NOMO-1 (cell line): ENCODE measurements around the gene FNBP1.

Experiments used
- DNase-seq, 2 experiments: peaks; one replicate each; lab custom pipeline; 2025; ENCODE audit not compliant: unreplicated experiment in 2 of 2; lab: John Stamatoyannopoulos, UW

The FNBP1 gene

DNA sequence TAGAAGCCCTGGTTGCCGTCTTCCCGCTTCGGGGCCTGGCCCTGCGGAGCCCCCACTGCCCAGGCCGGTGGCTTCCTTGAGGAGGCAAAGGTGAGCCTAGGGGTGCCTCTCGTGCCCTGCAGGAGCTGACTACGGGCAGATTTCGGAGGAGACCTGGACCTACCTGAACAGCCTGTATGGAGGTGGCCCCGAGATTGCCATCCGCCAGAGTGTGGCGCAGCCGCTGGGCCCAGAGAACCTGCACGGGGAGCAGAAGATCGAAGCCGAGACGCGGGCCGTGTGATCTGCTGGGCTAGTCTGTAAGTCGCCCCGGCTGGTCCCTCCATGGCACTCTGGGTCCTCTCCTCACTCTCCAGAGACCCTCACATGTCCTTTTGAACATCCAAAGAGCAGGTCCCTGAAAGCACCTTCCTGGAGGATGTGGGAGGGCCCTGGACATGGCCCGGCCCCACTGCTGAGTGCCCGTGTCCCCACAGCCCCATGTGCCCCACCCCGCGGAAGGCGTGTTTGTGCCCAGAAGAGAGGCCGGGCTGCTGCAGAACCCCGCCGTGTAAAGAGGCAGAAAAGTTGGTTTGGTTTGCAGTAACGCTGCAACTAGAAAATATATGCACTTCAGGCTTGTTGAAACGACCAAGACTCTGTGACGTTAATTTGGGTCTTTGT, 162.9 kb downstream of the FNBP1 start:
- DNase-seq: no peak

DNA sequence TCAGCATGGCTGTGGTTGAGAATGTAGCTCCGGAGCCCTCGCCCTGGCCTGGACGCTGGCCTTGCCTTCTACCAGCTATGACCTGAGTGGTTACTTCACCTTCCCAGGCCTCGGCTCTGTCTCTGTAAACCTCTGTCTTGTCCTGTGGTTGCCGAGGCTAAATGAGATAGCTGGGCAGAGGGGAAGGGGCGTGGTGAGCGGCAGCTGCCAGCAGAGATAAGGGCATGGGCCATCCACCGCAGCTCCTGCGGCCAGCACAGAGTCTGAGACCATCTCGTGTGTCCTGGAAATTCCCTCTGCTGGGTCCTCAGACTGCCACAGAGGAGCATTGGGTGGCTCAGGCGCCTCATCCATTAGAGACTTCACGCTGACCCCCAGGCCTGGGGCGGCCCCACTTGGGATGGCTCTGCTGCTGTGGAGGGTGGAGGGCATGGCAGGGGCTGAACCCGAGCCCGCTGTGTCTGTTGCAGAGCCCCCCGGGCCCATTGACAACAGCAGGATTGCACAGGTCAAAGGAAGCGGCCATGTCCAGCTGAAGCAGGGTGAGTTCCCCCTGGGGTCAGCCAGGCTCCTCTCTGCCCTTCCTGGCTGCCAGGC, 163.8 kb downstream of the FNBP1 start:
- DNase-seq: no peak

DNA sequence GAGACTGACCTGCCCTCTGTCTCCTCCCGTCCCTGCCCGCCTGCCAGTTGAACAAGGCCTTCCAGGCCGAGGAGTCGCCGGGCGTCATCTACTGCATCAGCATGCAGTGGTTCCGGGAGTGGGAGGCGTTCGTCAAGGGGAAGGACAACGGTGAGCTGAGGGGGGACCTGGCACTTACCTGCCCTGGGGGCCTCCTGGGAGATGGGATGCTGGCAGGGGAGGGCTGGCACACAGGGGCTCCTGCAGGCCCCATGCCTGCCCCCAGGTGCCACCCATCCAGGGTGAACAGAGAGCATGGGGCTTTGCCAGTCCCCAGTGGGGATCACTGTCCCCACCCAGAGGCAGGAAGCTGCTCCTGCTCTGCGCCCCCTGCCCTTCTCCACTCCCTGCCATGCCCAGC, 164.7 kb downstream of the FNBP1 start:
- DNase-seq: no peak

DNA sequence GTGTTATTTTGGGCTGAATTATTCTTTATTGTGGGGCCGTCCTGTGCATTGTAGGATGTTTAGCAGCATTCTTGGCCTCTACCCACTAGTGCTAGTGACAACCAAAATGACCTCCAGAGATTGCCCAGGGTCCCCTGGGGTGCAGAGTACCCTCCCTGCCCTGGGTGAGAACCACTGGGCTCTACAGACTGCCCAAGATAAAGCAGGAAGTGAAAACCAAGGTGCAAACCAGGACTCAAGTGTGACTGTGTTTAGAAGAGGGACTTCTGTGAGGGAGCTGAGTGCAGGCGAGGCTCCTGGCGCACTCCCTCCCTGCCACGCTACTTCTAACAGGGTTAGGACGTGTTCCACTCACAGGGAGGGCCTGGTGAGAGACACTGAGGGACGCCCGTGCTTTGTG, 166.2 kb downstream of the FNBP1 start:
- DNase-seq: no peak

DNA sequence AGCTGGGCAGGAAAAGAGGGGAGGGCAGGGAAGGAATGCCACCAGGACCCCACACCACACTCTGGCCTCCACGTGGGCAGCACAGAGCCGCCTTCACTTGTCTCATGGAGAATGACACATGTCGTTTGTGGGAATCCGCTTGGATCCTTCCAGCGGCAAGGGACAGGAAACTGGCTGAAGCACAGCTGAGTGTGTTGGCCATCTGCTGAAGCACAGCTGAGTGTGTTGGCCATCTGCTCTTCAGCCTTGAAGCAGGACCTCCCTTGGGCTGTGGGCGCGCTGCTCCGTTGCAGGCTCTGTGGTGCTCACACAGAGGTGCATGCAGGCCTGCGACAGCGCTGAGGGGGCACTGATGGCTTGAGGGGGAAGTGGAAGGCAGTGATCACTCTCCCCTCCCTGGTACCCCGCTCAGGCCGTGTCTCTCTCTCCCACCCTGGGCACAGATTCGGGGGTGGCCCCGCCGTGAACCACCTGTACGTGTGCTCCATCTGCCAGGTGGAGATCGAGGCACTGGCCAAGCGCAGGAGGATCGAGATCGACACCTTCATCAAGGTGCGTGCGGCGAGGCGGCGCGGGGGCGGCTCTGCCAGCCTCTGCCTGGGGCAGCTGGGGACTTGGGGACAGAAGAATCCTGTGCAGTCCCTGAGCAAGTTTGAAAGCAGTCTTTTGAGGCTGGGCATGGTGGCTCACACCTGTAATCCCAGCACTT, 167.1 kb downstream of the FNBP1 start:
- DNase-seq: no peak

DNA sequence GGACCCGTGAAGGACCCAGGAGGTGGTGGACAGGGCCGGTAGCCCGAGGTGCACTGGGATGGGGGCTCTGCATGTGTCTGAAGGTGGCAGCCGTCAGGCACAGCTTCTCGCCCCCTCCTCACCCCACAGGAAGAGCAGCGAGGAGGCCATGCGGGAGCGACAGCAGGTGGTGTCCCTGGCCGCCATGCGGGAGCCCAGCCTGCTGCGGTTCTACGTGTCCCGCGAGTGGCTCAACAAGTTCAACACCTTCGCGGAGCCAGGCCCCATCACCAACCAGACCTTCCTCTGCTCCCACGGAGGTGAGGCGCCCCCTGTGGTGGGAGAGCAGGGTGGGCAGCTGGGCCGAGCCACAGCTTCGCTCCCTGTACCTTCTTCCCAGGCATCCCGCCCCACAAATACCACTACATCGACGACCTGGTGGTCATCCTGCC, 167.8 kb downstream of the FNBP1 start:
- no peak for DNase-seq

DNA sequence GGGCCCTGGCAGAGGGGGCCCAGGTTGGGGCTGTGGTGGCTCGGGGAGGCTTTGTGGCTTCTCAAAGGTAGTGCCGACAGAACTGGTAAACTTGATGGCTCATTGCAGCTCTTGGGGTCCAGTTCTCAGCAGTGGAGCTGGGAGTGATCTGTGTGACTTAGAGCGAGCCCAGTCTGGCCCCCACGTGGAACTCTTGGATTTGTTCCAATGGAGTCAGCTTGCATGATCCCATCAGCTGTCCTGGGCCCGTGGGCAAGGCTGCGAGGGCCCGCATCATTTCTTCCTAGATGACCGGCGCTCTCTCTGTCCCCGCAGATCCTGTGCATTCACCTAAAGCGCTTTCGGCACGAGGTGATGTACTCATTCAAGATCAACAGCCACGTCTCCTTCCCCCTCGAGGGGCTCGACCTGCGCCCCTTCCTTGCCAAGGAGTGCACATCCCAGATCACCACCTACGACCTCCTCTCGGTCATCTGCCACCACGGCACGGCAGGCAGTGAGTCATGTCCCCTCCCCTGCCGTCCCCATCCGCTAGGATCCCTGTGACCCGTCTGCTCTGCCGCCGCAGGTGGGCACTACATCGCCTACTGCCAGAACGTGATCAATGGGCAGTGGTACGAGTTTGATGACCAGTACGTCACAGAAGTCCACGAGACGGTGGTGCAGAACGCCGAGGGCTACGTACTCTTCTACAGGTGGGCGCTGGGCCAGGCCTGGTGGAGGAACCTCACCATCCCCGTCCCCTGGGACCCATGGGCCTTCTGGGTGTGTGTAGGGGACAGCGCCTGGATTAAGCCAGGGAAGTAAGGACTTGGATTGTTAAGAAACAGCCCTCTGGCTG, 168.5 kb downstream of the FNBP1 start:
- DNase-seq: no peak

DNA sequence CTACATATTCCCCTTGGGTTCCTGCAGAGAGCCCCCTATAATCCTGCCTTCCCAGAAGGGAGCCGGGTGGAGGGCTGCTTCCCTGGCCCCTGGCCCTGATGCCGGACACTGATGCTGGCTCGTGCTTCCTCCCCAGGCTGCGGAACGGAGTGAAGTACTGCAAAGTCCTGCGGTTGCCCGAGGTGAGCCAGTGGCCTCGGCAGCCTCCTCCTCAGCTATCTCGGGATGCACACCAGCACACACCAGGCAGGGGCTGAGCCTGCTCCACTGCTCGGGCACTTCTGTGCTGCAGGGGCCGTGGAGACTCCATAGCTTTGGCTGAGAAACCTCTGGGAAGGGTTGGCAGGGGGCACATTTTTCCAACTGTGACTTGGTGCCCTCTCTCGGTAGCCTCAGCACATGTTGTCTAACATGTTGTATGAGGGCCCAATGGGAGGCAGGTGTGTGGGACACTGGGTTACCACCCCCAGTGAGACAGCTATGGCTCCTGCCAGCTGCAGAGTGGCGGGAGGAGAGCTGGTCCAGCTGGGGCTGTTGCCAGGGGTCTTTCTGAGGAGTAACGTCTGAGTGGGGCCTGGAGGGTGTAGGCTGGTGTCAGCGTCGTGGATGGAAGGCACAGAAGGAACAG, 169.3 kb downstream of the FNBP1 start:
- no peak for DNase-seq

DNA sequence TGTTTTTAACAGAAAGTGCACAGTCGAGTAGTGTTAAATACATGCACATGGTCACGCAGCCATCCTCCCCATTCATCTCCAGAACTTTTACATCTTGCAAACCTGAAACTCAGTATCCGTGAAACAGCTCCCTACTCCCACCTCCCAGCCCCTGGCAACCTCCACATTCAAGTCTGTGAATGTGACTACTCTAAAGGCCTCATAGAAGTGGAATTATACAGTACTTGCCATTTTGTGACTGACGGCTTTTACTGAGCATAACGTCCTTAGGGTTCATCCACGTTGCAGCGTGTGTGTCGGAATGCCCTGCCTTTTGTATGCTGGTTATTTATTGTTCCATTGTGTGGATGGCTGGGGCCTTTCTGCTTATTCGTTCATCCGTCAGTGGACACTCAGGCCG, 171.9 kb downstream of the FNBP1 start:
- DNase-seq: no peak

DNA sequence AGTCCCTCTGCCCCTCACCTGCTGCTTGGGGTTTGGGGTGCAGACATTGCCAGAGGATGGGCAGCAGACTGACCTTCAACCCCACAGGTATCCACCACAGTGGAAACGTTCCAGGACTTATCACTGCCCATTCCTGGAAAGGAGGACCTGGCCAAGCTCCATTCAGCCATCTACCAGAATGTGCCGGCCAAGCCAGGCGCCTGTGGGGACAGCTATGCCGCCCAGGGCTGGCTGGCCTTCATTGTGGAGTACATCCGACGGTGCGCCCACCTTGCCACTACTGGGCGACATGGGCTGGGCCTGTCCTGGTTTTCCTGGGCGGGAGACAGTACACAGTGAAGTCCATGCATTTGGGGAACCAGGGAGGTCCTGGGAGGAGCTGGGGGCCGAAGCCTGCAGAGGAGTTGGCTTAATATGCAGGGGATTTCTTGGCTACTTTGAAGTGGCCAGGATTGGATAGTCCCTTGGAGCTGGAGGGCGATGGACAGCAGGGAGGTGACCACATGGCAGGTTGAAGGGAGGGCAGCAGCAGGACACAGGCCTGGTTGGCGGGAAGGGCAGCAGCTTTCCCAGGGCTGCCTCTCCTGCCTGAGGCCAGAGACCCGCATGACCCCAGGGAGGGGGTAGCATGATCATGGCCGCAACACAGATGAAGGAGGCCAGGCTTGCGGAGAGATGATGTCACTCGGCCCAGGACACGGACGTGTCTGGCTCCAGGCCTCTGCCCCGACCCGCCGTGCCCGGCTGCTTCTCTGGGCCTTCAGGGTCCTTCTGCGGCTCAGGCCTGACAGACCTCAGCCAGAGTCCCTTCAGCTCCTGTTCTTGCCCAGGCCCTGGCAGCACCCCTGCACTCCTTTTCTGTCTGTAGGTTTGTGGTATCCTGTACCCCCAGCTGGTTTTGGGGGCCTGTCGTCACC, 173.1 kb downstream of the FNBP1 start:
- no peak for DNase-seq

DNA sequence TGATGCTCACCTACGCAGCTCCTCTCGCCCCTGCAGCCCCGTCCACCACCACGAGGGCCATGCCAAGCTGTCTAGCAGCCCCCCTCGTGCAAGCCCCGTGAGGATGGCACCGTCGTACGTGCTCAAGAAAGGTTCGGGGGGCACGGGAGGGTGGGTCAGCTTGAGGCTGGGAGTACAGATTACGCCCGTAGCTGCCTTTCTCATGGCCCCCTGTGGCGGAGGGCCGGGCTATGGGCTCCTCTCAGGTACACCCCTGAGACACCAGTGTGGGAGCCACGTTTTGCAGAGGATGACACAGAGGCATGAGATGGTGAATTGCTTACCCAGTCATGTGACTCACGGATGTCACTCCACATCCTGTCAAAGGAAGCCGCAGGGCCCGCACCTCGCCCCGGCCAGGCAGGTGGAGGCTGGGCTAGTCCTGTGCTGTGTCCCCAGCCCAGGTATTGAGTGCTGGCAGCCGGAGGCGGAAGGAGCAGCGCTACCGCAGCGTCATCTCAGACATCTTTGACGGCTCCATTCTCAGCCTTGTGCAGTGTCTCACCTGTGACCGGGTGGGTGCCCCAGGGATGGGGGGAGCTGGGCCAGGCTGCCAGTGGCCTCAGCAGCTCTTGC, 174.0 kb downstream of the FNBP1 start:
- DNase-seq: no peak

DNA sequence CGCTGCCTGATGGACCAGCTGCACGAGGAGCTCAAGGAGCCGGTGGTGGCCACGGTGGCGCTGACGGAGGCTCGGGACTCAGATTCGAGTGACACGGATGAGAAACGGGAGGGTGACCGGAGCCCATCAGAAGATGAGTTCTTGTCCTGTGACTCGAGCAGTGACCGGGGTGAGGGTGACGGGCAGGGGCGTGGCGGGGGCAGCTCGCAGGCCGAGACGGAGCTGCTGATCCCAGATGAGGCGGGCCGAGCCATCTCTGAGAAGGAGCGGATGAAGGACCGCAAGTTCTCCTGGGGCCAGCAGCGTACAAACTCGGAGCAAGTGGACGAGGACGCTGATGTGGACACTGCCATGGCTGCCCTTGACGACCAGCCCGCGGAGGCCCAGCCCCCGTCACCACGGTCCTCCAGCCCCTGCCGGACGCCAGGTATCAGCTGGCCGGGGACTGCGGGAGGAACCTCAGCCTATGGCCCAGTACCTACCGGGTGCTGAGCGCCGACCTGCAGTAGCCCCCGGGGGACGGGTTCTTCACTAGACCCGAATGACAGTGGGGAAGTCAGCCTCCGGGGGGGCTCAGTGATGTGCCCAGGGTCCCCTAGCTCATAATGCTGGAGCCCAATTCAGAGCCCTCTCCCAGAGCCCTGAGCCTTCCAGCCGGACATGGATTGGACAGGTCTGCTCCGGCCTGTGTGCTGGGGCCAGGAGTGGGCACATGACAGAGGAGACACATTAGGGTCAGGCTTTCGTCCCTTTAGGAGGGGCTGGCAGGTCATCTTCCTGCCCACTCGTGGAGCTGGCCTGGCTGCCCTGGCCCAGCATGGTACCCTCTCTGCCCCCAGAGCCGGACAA, 174.7 kb downstream of the FNBP1 start:
- no peak for DNase-seq

DNA sequence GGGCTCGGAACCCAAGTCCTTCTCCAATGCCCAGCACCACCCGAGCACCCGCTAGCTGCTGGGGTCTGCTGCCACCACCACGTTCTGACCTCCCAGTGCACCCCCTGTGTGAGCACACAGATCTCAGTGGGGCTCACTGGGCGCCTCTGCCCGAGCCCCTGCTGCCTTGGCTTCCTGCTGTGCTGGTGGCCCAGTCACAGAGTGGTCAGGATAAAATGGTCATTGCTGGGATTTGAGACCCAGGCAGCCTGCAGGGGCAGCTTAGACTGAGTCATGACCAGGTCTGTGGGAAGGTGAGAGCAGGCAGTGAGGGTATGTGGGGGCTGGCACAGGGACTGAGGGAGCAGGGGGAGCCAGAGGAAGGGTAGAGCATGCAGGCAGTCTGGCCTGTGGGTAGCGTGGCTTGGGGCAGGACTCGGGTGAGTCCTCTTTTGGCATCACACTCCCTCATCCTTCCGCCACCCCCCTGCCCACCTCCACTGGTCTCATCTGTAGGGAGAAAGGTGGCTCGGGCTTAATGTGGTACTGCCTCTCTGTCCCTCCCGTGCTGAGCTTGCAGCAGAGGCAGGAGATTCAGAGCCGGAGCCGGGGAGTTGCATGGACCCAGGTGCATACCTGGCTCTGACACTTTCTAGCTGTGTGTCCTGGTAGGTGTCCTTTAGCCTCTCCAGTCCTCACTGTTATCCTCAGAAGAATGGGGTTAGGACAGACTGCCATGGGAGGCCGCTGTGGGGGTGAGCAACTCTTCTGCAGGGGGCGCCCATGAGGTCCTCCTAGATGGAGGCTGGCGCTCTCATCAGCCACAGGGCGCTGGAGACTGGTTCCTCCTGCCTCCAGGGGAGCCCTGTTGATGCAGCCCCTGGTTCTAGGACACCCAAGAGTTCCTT, 175.6 kb downstream of the FNBP1 start:
- no peak for DNase-seq

DNA sequence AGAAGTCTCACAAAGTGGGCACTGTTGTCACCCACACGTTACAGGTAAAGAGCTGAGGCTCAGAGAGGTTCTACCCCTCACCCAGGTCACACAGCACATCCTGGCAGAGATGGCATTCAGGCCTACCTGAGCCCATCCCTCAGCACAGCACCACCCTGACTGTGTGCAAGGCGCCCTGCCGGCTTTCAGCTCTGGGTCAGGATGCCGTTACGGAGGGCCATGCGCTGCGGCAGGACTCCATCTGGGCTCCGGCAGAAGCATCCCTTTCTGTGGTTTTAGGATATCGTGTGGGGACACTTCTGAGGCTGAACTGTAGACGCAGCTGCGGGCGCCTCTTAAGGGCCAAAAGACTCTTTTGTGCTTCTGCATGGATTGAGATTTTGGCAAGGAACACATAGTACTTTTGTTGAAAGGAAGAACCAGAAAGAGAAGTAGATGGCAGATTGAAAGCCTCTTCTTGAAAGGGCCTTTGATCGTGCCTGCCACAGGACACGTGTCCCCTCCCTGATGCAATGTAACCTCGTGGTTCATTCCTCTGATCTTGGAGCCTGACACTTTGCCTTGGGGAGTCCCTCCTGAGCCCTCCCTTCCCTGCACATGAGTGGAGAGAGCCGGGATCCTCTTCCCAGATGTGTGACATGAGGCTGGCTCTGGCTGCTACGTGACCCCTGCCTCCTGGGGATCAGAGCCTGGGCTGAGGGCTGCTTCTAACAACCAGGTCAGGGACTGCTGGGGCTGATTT, 176.4 kb downstream of the FNBP1 start:
- no peak for DNase-seq

DNA sequence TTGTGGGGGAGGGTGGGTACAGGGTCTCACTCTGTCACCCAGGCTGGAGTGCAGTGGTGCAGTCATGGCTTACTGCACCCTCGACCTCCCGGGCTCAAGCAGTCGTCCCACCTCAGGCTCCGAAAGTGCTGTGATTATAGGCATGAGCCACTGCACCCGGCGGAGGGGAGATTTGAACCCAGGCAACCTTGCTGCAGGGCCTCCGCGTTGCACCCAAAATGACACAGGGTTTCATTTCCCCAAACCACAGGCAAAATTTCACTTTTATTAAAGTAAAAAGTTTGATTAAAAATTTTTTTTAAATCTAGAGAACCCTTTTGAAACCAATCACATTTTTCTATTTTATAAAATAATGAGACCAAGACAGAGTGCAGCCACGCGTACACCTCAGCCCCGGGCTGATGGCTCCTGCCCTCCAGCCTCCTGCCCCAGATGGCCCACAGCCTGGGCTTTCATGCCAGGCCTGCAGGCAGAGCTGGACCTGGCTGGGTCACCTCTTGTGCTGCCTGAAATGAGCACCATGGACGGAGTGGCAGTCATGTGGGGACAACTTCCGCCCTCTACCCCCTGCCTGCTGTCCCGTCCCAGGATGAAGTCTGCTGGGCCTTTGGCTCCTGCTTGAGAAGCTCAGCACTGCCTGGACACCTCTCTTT, 177.2 kb downstream of the FNBP1 start:
- DNase-seq: no peak

DNA sequence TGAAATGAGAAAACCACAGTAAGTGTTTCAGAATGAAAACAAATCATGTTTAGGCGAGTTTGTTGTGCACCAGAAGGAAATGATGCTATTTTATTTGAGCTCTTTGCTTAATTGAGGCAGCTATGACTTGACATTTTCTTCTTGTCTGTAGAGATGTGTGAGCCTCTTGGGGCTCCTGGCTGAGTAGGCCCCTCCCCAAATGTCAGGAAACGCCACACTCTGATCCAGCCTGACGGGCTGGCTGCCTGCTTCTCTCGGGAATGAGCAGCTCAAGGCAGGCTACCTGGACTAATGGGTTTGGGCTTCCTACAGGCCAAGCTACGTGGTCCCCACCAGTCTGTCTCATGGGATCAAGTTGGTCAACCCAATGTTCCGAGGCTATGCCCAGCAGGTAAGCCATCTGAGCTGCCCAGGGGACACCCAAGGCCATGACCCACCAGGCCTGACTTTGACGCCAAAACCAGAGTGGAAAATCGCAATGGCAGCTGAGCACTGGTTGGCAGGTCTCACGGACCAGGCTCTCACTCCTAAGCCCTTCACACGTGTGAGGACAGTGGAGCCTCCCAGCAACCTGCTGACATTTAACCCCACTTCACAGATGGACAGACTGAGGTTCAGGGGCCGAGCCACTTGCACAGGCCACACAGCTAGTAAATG, 177.9 kb downstream of the FNBP1 start:
- peak in 1 of 2 experiments; percentile 3 for DNase-seq
